WI38 (cell line): ENCODE data around the gene HIC1.

Experiments
- H3K4me3 ChIP-seq: 2 replicates; pipeline ENCODE4 v1.5.1; 2011; ENCODE audit warnings: low read depth, mild to moderate bottlenecking, control low read depth, low read length
- CTCF ChIP-seq: IDR thresholded peaks from 2 replicates; pipeline ENCODE4 v1.5.1; 2012; ENCODE audit warnings: low read depth, mild to moderate bottlenecking, control low read depth, low read length

The HIC1 gene

GRCh38 chr17:2107506-2107905 lies 52.6 kb downstream of the HIC1 start:
- no peak overlapping the region for H3K4me3 ChIP-seq
- TF ChIP-seq CTCF: no peak

- no peak overlapping the region for H3K4me3 ChIP-seq
- no peak for TF ChIP-seq CTCF
Measured at GRCh38 chr17:2108170-2108569, 53.3 kb downstream of the HIC1 start.

- H3K4me3 ChIP-seq: no peak overlapping the region
- TF ChIP-seq CTCF: no peak
Measured at GRCh38 chr17:2110436-2110835, 55.5 kb downstream of the HIC1 start.

GRCh38 chr17:2111691-2112090 lies 56.8 kb downstream of the HIC1 start:
- no peak overlapping the region for H3K4me3 ChIP-seq
- no peak for TF ChIP-seq CTCF
